ENCODE results near the gene THEMIS.

DNA sequence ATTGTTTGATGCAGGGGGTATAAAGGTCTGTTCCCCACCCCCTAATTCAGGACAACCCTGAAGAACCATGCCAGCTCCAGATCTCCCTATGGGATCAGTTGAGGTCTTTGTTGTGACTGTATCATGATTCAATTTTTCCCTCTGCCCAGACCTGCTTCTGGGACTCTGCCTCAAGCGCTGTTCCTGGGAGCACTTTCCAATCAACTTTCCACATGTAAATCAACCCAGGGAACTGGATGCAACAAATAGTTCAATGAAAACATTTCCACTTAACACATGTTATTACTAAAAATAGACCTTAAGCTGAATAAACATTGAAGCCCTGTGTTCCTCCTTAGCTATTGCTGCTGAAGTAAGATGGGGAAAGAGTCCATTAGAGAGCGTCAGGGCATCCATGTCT, 184.4 kb downstream of the THEMIS start:
- no peak for TF ChIP-seq EZH2 (IDR thresholded peaks at IDR 0.05)
- no peak for TF ChIP-seq POLR2AphosphoS5 (IDR thresholded peaks at IDR 0.05; ENCODE audit: borderline replicate concordance, low read depth, low read length)
- TF ChIP-seq FOXP2 (optimal IDR thresholded peaks at IDR 0.05; ENCODE audit: control extremely low read depth, extremely low read length, insufficient read depth): no peak
